ENCODE measurements around the gene HINT1.
"Not testable (repeated sequence)": the region's sequence is repeated elsewhere in the genome, so short reads cannot be mapped to it uniquely, and the experiment has no call there.

DNA sequence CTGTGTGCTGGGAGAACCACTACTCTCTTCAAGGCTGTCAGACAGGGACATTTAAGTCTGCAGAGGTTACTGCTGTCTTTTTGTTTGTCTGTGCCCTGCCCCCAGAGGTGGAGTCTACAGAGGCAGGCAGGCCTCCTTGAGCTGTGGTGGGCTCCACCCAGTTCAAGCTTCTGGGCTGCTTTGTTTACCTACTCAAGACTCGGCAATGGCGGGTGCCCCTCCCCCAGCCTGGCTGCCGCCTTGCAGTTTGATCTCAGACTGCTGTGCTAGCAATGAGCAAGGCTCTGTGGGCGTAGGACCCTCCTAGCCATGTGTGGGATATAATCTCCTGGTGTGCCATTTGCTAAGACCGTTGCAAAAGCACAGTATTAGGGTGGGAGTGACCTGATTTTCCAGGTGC lies 26.6 kb downstream of the HINT1 start:
- TF ChIP-seq, protein P1, sequence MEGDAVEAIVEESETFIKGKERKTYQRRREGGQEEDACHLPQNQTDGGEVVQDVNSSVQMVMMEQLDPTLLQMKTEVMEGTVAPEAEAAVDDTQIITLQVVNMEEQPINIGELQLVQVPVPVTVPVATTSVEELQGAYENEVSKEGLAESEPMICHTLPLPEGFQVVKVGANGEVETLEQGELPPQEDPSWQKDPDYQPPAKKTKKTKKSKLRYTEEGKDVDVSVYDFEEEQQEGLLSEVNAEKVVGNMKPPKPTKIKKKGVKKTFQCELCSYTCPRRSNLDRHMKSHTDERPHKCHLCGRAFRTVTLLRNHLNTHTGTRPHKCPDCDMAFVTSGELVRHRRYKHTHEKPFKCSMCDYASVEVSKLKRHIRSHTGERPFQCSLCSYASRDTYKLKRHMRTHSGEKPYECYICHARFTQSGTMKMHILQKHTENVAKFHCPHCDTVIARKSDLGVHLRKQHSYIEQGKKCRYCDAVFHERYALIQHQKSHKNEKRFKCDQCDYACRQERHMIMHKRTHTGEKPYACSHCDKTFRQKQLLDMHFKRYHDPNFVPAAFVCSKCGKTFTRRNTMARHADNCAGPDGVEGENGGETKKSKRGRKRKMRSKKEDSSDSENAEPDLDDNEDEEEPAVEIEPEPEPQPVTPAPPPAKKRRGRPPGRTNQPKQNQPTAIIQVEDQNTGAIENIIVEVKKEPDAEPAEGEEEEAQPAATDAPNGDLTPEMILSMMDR (IDR thresholded peaks at IDR 0.05), result not testable (repeated sequence)
- TF ChIP-seq POLR2A (IDR thresholded peaks at IDR 0.05), result not testable (repeated sequence)

Data from Peyer's patch (tissue), 4 donors.